RCC 7860 (cell line): ENCODE results near the gene HTN3.
"Not testable (repeated sequence)": the region's sequence is repeated elsewhere in the genome, so short reads cannot be mapped to it uniquely, and the experiment has no call there.

Experiments
- DNase-seq: peaks from one replicate; pipeline ENCODE4 v3.0.0-alpha.2; 2015; ENCODE audit warnings: low spot score
- FAIRE-seq: peaks from 2 replicates; lab custom pipeline; 2012; peaks lifted over from hg19 to GRCh38; lab: Jason Lieb, UNC

Gene HTN3

DNA sequence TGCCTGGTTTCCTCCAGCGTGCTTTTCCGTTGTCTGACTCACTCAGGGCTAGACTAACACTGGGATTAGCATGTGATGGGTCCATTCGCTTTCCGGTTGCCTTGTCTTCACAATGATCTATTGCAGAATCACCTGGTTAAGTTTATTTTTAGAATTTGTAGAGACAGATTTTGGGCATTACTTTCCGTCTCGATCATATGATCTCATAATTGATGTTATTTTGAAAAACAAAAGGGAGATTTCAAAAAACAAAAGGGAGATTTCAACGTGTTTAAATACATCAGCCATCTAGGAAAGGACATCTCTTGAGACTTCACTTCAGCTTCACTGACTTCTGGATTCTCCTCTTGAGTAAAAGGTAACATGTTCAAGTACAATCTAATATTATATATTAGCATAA, at the start of gene HTN3:
TSS of gene HTN3 (plus strand) at position 301 of the 400 bp plus-strand sequence. CDS start 2,282 bp downstream, outside the sequence.
- DNase-seq, FAIRE-seq: not testable (repeated sequence)

DNA sequence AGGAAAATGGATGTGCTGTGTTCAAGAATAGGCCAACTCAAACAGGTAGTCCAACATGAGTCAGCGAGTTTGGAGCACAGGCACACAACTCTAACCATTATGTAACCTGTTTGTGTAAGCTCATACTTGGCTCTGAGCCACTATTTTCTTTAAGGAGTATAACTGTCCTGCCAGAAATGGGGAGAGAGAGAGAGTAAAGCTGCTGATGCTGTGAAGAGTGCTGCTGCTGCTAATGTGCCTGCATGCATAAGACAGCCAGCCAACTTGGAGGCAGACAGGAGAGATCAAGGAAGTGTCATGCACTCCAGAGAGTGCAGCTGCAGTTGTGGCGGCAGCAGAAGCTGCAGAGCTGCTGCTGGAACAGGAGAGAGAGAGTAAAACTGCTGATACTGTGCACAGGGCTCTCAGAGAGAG, 44.2 kb upstream of the HTN3 start:
- DNase-seq (no peak), FAIRE-seq (no peak)

DNA sequence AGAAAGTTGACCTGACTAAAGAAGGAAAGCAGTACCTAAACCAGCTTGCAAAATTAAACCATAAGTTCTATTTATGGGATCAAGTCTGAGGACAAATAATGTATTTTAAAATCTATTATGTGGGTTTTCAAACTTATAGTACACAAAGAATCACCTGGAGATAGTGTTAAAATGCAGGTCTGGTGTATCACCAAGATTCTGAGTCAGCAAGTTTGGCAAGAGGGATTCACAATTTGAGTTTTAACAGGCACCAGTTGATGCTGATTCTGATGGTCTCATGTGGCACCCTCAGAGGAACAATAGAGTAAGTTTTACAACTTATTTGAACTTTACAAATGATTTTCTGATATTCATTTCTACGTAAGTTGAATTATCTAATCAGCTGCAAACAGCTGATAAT, 41.6 kb upstream of the HTN3 start:
- FAIRE-seq: no peak
- no peak for DNase-seq

DNA sequence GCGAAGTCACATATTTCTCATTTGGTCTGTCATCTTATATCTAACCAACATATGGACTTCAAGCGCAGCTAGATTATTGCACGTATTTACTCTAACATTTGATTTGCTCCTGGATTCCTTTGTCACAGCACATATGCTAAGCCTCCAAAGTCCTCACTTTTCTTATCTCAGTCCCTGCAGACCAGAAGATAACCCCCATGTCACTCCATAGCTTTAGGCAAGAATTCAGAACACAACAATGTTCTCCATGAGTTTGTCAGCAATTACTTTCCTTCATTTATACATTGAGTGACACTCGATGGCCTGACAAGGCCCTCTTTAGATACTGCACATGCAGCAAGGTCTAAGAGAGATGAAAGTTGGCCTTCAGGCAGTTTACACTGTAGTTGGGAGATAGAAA, 37.2 kb upstream of the HTN3 start:
- FAIRE-seq: no peak
- DNase-seq: no peak

DNA sequence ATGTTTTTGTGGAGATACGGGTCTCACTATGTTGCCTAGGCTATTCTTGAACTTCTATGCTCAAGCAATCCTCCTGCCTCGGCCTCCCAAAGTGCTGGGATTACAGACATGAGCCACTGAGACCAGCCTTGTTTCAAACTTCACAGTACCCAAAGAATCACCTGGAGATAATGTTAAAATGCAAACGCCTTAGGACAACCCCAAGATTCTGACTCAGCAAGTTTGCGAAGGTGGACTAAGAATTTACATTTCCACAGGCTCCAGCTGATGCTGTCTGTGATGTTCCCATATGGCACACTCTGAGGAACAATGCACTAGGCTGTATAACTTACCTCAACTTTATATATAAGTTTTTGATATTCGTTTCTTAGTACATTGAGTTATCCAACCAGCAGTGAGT, 33.5 kb upstream of the HTN3 start:
- no peak for DNase-seq

DNA sequence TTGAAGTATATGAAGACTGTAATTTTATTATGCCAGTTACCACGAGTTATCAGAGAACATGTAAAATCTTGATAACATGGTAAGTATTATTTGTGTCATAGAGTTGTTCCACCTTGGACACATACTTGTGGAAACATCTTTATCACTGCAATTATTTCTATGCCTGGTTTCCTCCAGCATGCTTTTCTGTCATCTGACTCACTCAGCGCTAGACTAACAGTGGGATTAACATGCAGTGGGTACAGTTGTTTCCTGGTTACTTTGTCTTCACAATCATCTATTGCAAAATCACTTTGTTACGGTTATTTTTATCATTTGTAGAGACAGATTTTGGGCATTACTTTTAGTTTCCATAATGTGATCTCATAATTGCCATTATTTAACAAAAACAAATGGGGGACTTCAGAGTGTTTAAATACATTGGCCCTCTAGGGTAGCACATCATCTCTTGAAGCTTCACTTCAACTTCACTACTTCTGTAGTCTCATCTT, 32.7 kb upstream of the HTN3 start, which contains the start of gene STATH:
TSS of gene STATH (plus strand) at position 441 of the 491 bp plus-strand sequence. CDS start 2,472 bp downstream, outside the sequence.
- FAIRE-seq (no peak), DNase-seq (no peak)

More for the DNA sequence above, 33.5 kb upstream of the HTN3 start:
- FAIRE-seq: no peak

DNA sequence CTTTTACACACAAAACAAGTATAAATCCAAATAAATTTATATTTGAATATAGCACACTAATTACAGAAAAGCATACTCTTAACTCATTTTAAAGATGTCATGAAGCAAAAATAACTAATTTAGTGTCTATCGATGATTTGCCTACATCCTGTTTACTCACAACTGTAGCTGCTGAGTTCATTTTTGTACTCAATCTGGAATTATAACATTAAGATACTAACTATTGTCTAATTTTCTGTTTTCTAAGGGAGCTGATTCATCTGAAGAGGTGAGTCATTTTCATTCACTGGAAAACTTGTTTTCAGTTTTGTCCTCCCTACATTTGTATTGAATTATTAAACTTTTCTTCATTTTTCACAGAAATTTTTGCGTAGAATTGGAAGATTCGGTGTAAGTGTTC, 28.8 kb upstream of the HTN3 start:
- DNase-seq (no peak), FAIRE-seq (no peak)

DNA sequence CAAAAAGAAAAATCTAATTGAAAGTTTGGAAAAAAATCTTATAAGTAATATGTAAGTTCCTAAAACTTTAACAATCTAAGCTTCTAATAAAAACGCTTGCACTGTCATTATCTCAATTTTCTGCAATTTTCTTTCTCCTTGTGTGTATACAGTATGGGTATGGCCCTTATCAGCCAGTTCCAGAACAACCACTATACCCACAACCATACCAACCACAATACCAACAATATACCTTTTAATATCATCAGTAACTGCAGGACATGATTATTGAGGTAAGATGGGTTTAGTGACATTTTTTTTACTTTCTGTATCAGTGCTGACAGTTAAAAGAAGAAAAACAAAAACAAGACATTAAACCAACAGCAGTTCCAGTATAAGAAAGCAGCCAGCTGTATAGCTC, 27.5 kb upstream of the HTN3 start:
- no peak for FAIRE-seq
- no peak for DNase-seq

DNA sequence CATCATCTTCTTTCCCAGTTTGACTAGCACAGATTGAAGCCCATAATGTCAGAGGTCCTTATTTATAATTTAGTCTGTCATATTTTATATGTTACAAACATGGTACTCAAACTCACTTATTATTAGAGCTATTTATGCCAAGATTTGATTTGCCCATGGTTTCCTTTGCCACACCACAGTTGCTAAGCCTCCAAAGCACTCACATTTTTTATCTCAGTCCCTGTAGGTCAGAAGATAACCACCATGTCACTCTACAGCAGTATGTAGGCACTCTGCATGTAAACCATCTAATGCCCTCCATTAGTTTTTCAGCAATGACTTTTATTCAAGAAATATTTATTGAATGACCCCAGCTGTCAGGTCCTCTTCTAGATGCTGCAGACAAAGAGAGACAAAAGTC, 25.8 kb upstream of the HTN3 start:
- FAIRE-seq (no peak), DNase-seq (no peak)

DNA sequence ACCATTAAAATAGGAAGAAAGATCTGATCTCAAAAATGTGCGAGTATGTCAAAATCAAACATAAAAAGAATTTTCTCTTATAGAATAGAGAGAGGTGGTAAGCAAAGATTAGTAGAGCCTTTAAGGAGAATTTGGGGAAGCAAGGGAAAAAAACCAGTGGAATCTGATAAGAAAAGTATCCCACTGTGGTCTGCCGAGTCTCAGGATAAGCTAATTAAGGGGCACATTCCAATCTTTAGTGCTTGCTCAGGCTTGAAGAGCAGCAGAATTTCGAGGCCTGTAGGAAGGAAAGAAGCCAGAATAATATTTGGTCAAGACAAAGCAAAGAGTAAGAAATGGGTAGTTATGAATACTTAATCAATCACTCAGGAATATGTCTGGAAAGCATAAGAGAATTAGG, 19.5 kb upstream of the HTN3 start:
- DNase-seq: no peak
- FAIRE-seq: no peak

DNA sequence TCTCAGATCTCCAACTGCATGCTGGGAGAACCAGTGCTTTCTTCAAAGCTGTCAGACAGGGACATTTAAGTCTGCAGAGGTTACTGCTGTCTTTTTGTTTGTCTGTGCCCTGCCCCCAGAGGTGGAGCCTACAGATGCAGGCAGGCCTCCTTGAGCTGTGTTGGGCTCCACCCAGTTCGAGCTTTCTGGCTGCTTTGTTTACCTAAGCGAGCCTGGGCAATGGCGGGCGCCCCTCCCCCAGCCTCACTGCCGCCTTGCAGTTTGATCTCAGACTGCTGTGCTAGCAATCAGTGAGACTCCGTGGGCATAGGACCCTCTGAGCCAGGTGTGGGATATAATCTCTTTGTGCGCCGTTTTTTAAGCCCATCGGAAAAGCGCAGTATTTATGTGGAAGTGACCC, 9.3 kb upstream of the HTN3 start:
- not testable (repeated sequence) for DNase-seq, FAIRE-seq

DNA sequence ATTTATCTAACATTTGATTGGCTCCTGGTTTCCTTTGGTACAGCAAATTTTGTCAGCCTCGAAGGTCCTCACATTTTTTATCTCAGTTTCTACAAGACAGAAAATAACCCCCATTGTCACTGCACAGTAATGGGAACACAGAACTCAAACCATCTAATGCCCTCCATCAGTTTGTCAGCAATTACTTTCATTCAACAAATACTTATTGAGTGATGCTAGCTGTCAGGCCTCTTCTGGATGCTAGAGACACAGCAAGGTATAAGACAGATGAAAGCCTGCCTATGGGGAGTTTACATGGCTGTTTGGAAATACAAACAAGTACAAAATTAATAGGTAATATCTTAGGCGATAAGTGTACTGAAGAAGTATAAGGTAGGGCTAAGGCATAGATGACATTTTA, 5.0 kb upstream of the HTN3 start:
- FAIRE-seq (no peak), DNase-seq (no peak)

DNA sequence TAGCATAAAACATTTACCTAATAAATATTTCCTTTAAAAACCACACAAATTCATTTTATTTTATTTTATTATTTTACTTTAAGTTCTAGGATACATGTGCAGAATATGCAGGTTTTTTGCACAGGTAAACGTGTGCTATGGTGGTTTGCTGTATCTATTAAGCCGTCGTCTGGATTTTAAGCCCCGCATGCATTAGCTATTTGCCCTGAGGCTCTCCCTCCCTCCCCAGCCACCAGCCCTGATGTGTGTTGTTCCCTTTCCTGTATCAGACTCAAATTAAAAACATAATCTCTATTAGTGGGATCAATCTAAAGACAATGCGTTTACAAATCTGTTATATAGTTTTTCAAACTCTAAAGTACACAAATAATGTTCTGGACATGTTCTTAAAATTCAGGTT, 1.2 kb upstream of the HTN3 start:
- no peak for FAIRE-seq

DNA sequence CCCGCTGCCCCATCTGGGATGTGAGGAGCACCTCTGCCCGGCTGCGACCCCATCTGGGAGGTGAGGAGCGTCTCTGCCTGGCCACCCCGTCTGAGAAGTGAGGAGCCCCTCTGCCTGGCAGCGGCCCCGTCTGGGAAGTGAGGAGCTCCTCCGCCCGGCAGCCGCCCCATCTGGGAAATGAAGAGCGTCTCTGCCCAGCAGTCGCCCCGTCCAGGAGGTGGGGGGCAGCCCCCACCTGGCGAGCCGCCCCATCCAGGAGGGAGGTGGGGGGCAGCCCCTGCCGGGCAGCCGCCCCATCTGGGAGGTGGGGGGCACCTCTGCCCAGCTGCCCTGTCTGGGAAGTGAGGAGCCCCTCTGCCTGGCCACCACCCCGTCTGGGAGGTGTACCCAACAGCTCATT, 9.3 kb downstream of the HTN3 start:
- DNase-seq, FAIRE-seq: not testable (repeated sequence)

More for the DNA sequence above, 1.2 kb upstream of the HTN3 start:
- DNase-seq: no peak

DNA sequence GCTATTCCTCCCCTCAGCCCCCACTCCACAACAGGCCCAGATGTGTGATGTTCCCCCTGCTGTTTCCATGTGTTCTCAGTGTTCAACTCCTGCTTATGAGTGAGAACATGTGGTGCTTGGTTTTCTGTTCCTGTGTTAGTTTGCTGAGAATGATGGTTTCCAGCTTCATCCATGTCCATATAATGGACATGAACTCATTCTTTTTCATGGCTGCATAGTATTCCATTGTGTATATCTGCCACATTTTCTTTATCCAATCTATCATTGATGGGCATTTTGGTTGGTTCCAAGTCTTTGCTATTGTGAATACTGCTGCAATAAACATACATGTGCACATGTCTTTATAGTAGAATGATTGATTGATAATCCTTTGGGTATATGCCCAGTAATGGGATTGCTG, 11.7 kb downstream of the HTN3 start:
- not testable (repeated sequence) for FAIRE-seq, DNase-seq

DNA sequence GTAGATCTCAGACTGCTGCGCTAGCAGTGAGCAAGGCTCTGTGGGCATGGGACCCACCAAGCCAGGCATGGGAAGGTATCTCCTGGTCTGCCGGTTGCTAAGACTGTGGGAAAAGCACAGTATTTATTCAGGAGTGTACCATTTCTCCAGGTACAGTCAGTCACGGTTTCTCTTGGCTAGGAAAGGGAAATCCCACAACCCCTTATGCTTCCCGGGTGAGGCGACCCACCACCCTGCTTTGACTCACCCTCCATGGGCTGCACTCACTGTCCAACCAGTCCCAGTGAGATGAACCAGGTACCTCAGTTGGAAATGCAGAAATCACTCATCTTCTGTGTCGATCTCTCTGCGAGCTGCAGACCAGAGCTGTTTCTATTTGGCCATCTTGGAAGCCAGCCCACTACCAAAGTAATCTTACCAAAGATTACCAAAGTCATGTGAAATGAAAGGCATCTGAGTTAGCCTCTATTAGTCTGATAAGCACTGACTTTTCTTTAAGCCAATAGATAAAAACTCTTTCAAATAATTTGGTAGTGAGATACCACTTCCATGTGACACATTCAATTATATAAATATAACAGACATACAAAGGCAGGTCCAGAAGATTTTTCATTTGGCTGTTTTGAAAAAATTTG, 13.5 kb downstream of the HTN3 start:
- DNase-seq (no peak), FAIRE-seq (no peak)

DNA sequence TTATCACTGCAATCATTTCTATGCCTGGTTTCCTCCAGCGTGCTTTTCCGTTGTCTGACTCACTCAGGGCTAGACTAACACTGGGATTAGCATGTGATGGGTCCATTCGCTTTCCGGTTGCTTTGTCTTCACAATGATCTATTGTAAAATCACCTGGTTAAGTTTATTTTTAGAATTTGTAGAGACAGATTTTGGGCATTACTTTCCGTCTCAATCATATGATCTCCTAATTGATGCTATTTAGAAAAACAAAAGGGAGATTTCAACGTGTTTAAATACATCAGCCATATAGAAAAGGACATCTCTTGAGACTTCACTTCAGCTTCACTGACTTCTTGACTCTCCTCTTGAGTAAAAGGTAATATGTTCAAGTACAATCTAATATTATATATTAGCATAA, 21.9 kb downstream of the HTN3 start, which contains the start of gene HTN1:
TSS of gene HTN1 (plus strand) at position 301 of the 400 bp plus-strand sequence. CDS start 2,639 bp downstream, outside the sequence.
- DNase-seq, FAIRE-seq: not testable (repeated sequence)

DNA sequence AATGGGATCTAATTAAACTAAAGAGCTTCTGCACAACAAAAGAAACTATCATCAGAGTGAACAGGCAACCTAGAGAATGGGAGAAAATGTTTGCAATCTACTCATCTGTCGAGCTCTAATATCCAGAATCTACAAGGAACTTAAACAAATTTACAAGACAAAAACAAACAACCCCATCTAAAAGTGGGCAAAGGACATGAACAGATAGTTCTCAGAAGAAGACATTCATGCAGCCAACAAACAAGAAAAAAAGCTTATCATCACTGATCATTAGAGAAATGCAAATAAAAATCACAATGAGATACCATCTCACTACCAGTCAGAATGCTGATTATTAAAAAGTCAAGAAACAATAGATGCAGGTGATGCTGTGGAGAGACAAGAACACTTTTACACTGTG, 28.3 kb downstream of the HTN3 start:
- DNase-seq, FAIRE-seq: not testable (repeated sequence)

DNA sequence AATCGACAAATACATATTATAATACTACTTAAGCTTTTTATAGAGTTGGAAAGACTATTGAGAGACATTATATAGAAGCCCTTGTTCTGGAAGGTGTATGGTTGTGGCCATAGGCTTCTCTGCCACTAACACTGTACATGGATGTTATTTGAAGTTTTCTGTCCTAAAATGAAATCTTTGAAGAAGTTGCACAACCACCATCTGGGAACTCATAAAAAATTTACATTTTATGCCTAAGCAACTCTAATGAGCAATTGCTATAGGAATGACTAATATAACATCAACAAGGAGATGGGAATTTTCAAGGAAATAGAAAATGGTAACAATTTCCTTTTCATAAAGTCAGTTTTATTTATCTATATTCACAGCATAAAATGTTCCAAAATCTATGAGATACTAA, 29.4 kb downstream of the HTN3 start:
- no peak for DNase-seq
- FAIRE-seq: no peak

DNA sequence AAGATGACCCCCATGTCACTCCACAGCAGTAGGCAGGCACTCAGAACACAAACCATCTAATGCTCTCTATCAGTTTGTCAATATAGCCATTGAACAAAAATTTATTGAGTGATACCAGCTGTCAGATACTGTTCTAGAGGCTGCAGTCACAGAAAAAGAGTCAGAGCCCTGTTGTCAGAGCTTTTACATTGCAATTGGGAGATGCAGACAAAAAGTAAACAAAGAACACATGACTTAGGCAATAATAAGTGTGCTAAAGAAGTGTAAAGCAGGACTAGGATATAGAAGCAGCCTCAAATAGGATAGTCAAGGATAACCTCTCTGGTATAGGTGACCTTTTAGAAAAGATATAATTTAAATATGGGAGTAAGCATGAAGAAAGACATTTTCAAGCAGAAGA, 30.9 kb downstream of the HTN3 start:
- FAIRE-seq (no peak), DNase-seq (no peak)

DNA sequence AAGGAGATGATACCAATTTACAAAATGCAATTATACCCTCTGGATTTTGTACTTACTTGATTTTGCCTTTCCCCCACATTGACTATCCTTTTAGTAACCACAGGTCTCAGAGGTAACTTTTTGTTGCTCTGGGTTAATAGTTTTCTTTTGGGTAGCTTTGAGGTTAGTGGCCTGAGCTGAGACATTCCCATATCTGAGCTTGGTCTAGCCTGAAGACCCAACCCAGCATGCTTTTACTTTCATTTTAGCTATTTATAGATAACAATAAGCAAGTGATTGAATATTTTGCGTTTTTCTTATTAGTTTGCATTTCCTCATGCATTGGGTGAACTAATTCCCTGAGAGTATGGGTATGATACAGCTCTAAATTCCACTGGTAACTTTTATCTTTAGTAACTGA, 33.7 kb downstream of the HTN3 start:
- no peak for FAIRE-seq
- no peak for DNase-seq

DNA sequence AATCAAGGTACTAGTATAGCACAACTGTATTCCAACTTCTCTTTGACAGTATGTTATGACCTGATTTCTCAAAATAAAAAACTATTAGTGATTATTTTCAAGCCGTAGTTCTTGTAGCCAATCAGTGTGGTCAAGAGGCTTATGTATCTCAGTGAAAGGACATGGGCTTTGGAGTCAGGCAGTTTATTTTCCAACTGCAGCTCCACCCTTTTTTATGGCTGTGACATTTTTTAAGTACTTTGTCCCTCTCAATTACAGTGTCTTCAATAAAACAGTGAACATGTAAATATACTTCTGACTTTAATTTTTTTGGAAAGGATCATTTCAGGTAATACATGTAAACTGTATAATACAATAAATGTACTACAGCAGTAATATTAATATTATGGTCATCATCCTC, 51.9 kb downstream of the HTN3 start:
- DNase-seq (no peak), FAIRE-seq (no peak)
